ENCODE data around the gene DRC3.
"Not testable (repeated sequence)": the region's sequence is repeated elsewhere in the genome, so short reads cannot be mapped to it uniquely, and the experiment has no call there.

DRC3 gene

GRCh38 chr17:17934214-17934613, 38.4 kb upstream of the DRC3 start:
- no peak overlapping the region for H3K9ac ChIP-seq (ENCODE audit: low read depth, low read length)
- no peak overlapping the region for H3K4me2 ChIP-seq (ENCODE audit: low read length)
- no peaks in the 10 kb centered on the region for H3K9me3 ChIP-seq (replicated peaks; ENCODE audit: low read length)
- H3K4me3 ChIP-seq (ENCODE audit: low read length), result no peak overlapping the region
- peaks cover 82% of the 10 kb centered on the region for H3K4me1 ChIP-seq (ENCODE audit: control insufficient read depth, insufficient read depth, low read length)
- no peaks in the 10 kb centered on the region for H3K27me3 ChIP-seq (ENCODE audit: control insufficient read depth, insufficient read depth, low read length)
- no peaks in the 10 kb centered on the region for H3K36me3 ChIP-seq (ENCODE audit: insufficient read depth, low read length)

- no peaks in the 10 kb centered on the region for H3K36me3 ChIP-seq (ENCODE audit: insufficient read depth, low read length)
- peaks cover 82% of the 10 kb centered on the region for H3K4me1 ChIP-seq (ENCODE audit: control insufficient read depth, insufficient read depth, low read length)
- no peak overlapping the region for H3K9ac ChIP-seq (ENCODE audit: low read depth, low read length)
- no peaks in the 10 kb centered on the region for H3K27me3 ChIP-seq (ENCODE audit: control insufficient read depth, insufficient read depth, low read length)
- H3K4me2 ChIP-seq (ENCODE audit: low read length), result peak overlapping the region; percentile 49
- no peak overlapping the region for H3K4me3 ChIP-seq (ENCODE audit: low read length)
- no peaks in the 10 kb centered on the region for H3K9me3 ChIP-seq (replicated peaks; ENCODE audit: low read length)
Observed at GRCh38 chr17:17934806-17935205, 37.9 kb upstream of the DRC3 start.

GRCh38 chr17:17935321-17936271, 37.1 kb upstream of the DRC3 start:
- Histone ChIP-seq H3K4me2 (ENCODE audit: low read length) (peak overlapping the region; percentile 67), H3K36me3 (ENCODE audit: insufficient read depth, low read length) (no peaks in the 10 kb centered on the region), H3K4me1 (ENCODE audit: control insufficient read depth, insufficient read depth, low read length) (peaks cover 82% of the 10 kb centered on the region), H3K9ac (ENCODE audit: low read depth, low read length) (peak overlapping the region; percentile 44), H3K27me3 (ENCODE audit: control insufficient read depth, insufficient read depth, low read length) (no peaks in the 10 kb centered on the region), H3K4me3 (ENCODE audit: low read length) (peak overlapping the region; percentile 17), H3K9me3 (replicated peaks; ENCODE audit: low read length) (no peaks in the 10 kb centered on the region)

GRCh38 chr17:17937201-17937853, 35.3 kb upstream of the DRC3 start:
- Histone ChIP-seq H3K9ac (ENCODE audit: low read depth, low read length) (peak overlapping the region; percentile 8), H3K4me1 (ENCODE audit: control insufficient read depth, insufficient read depth, low read length) (peaks cover 88% of the 10 kb centered on the region), H3K4me3 (ENCODE audit: low read length) (no peak overlapping the region), H3K36me3 (ENCODE audit: insufficient read depth, low read length) (no peaks in the 10 kb centered on the region), H3K9me3 (replicated peaks; ENCODE audit: low read length) (no peaks in the 10 kb centered on the region), H3K4me2 (ENCODE audit: low read length) (peak overlapping the region; percentile 4), H3K27me3 (ENCODE audit: control insufficient read depth, insufficient read depth, low read length) (no peaks in the 10 kb centered on the region)

- no peak overlapping the region for H3K9ac ChIP-seq (ENCODE audit: low read depth, low read length)
- H3K36me3 ChIP-seq (ENCODE audit: insufficient read depth, low read length), result no peaks in the 10 kb centered on the region
- no peak overlapping the region for H3K4me2 ChIP-seq (ENCODE audit: low read length)
- no peak overlapping the region for H3K4me3 ChIP-seq (ENCODE audit: low read length)
- H3K9me3 ChIP-seq (replicated peaks; ENCODE audit: low read length), result no peaks in the 10 kb centered on the region
- peaks cover 94% of the 10 kb centered on the region for H3K4me1 ChIP-seq (ENCODE audit: control insufficient read depth, insufficient read depth, low read length)
- H3K27me3 ChIP-seq (ENCODE audit: control insufficient read depth, insufficient read depth, low read length), result no peaks in the 10 kb centered on the region
Observed at GRCh38 chr17:17937958-17938357, 34.7 kb upstream of the DRC3 start.

- Histone ChIP-seq H3K4me3 (ENCODE audit: low read length) (no peak overlapping the region), H3K27me3 (ENCODE audit: control insufficient read depth, insufficient read depth, low read length) (no peaks in the 10 kb centered on the region), H3K9ac (ENCODE audit: low read depth, low read length) (no peak overlapping the region), H3K4me1 (ENCODE audit: control insufficient read depth, insufficient read depth, low read length) (peaks cover 95% of the 10 kb centered on the region), H3K36me3 (ENCODE audit: insufficient read depth, low read length) (no peaks in the 10 kb centered on the region), H3K4me2 (ENCODE audit: low read length) (no peak overlapping the region), H3K9me3 (replicated peaks; ENCODE audit: low read length) (no peaks in the 10 kb centered on the region)
Observed at GRCh38 chr17:17938388-17939107, 34.1 kb upstream of the DRC3 start.

- H3K36me3 ChIP-seq (ENCODE audit: insufficient read depth, low read length); H3K4me2 ChIP-seq (ENCODE audit: low read length); H3K9me3 ChIP-seq (replicated peaks; ENCODE audit: low read length); H3K27me3 ChIP-seq (ENCODE audit: control insufficient read depth, insufficient read depth, low read length); H3K4me3 ChIP-seq (ENCODE audit: low read length): not testable (repeated sequence)
- Histone ChIP-seq H3K4me1 (ENCODE audit: control insufficient read depth, insufficient read depth, low read length) (peaks cover 93% of the 10 kb centered on the region), H3K9ac (ENCODE audit: low read depth, low read length) (peak overlapping the region; percentile 8)
Observed at GRCh38 chr17:17939941-17940340, 32.7 kb upstream of the DRC3 start.

- peak overlapping the region; percentile 37 for H3K4me2 ChIP-seq (ENCODE audit: low read length)
- peak overlapping the region; percentile 8 for H3K9ac ChIP-seq (ENCODE audit: low read depth, low read length)
- H3K4me1 ChIP-seq (ENCODE audit: control insufficient read depth, insufficient read depth, low read length), result peaks cover 92% of the 10 kb centered on the region
Observed at GRCh38 chr17:17940441-17940911, 32.2 kb upstream of the DRC3 start.

GRCh38 chr17:17941015-17941414, 31.6 kb upstream of the DRC3 start:
- Histone ChIP-seq H3K9ac (ENCODE audit: low read depth, low read length) (no peak overlapping the region), H3K9me3 (replicated peaks; ENCODE audit: low read length) (no peaks in the 10 kb centered on the region), H3K27me3 (ENCODE audit: control insufficient read depth, insufficient read depth, low read length) (no peaks in the 10 kb centered on the region), H3K36me3 (ENCODE audit: insufficient read depth, low read length) (no peaks in the 10 kb centered on the region), H3K4me1 (ENCODE audit: control insufficient read depth, insufficient read depth, low read length) (peaks cover 92% of the 10 kb centered on the region), H3K4me2 (ENCODE audit: low read length) (peak overlapping the region; percentile 37), H3K4me3 (ENCODE audit: low read length) (no peak overlapping the region)

More at GRCh38 chr17:17940441-17940911, 32.2 kb upstream of the DRC3 start:
- Histone ChIP-seq H3K4me3 (ENCODE audit: low read length) (no peak overlapping the region), H3K27me3 (ENCODE audit: control insufficient read depth, insufficient read depth, low read length) (no peaks in the 10 kb centered on the region), H3K9me3 (replicated peaks; ENCODE audit: low read length) (no peaks in the 10 kb centered on the region), H3K36me3 (ENCODE audit: insufficient read depth, low read length) (no peaks in the 10 kb centered on the region)

GRCh38 chr17:17942846-17943245, 29.8 kb upstream of the DRC3 start:
- H3K9ac ChIP-seq (ENCODE audit: low read depth, low read length), result no peak overlapping the region

GRCh38 chr17:17943281-17943984, 29.2 kb upstream of the DRC3 start:
- peaks cover 91% of the 10 kb centered on the region for H3K4me1 ChIP-seq (ENCODE audit: control insufficient read depth, insufficient read depth, low read length)
- H3K4me3 ChIP-seq (ENCODE audit: low read length), result peak overlapping the region; percentile 40
- peak overlapping the region; percentile 77 for H3K4me2 ChIP-seq (ENCODE audit: low read length)
- H3K36me3 ChIP-seq (ENCODE audit: insufficient read depth, low read length), result no peaks in the 10 kb centered on the region
- H3K9ac ChIP-seq (ENCODE audit: low read depth, low read length), result no peak overlapping the region
- H3K27me3 ChIP-seq (ENCODE audit: control insufficient read depth, insufficient read depth, low read length), result no peaks in the 10 kb centered on the region
- H3K9me3 ChIP-seq (replicated peaks; ENCODE audit: low read length), result no peaks in the 10 kb centered on the region

More at GRCh38 chr17:17942846-17943245, 29.8 kb upstream of the DRC3 start:
- Histone ChIP-seq H3K27me3 (ENCODE audit: control insufficient read depth, insufficient read depth, low read length) (no peaks in the 10 kb centered on the region), H3K4me2 (ENCODE audit: low read length) (peak overlapping the region; percentile 77), H3K4me3 (ENCODE audit: low read length) (peak overlapping the region; percentile 40), H3K4me1 (ENCODE audit: control insufficient read depth, insufficient read depth, low read length) (peaks cover 92% of the 10 kb centered on the region), H3K9me3 (replicated peaks; ENCODE audit: low read length) (no peaks in the 10 kb centered on the region), H3K36me3 (ENCODE audit: insufficient read depth, low read length) (no peaks in the 10 kb centered on the region)
